SKM-1 treated with dmso at 0.1 percent for 144 hours (cell line): Measurements from ENCODE around the gene GDPGP1.

Experiments
- DNase-seq: peaks from one replicate; lab custom pipeline; 2025; ENCODE audit not compliant: unreplicated experiment; lab: John Stamatoyannopoulos, UW

Gene GDPGP1

DNA sequence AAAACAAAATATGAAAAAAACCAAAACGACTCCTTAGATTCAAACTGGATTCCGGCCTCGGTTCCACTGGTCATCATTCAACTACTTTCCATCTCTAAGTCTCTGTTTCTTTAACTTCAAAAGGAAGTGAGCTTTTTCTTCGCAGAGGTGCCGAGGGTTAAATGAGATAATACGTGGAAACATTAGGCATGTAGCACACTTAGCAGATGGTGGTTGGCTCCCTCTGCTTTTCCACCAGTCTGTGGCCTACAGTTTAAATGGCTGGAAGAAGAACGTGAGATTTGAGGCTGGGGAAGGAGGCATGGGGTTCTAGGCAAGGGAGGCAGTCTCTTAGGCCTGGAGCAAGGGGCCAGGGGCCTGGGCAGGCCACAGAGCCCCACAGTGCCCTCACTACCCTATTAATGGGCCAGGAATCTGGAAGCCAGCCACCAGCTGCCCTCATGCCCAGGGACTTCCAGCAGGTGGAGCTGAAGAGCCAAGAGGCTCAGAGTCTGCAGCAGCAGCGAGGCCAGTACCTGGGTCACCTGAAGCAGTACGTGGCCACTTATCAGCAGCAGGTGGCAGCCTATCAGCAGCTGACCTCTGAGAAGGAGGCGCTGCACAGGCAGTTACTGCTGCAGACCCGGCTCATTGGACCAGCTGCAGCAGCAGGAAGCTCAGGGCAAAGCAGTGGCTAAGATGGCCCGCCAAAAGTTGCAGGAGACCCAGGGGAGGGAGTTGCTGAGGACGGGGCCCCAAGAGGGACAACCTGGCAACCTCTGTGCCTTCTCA lies 59.2 kb downstream of the GDPGP1 start:
- DNase-seq, result peak; percentile 54

- DNase-seq, result no peak
Observed at GRCh38 chr15:90294159-90294558, 60.1 kb downstream of the GDPGP1 start.

- DNase-seq, result no peak
Observed at GRCh38 chr15:90294601-90295269, 60.7 kb downstream of the GDPGP1 start.

GRCh38 chr15:90295270-90295648 lies 61.2 kb downstream of the GDPGP1 start:
- DNase-seq, result no peak
